HG02571 (cell line): Measurements from ENCODE around the gene B3GAT1.

Experiments used
- ATAC-seq: cut with Tn5 transposase; IDR thresholded peaks from one replicate; pipeline ENCODE4 v1.9.1; 2021; ENCODE audit warnings: mild to moderate bottlenecking, moderate library complexity; ENCODE audit not compliant: unreplicated experiment

Gene B3GAT1

DNA sequence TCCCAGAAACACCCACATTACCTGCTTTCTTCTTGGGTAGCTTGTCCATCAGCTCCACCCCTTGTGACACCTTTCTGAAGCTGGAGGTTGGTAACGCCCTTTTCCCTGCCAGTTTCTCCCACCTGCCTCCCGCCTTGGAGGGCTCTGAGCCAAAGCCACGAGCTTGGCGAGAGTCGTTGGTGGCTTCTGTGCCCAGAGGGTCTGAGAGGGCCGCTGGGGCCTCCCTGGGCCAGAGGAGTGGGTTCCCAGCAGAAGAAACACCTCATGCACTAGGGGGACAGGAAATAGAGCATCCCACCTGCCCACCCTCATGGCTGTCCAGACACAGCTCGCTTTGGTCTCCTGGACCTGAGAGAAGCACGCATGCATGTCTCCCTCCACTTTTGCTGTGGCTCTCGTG is 37.9 kb downstream of the B3GAT1 start:
- ATAC-seq = no peak

DNA sequence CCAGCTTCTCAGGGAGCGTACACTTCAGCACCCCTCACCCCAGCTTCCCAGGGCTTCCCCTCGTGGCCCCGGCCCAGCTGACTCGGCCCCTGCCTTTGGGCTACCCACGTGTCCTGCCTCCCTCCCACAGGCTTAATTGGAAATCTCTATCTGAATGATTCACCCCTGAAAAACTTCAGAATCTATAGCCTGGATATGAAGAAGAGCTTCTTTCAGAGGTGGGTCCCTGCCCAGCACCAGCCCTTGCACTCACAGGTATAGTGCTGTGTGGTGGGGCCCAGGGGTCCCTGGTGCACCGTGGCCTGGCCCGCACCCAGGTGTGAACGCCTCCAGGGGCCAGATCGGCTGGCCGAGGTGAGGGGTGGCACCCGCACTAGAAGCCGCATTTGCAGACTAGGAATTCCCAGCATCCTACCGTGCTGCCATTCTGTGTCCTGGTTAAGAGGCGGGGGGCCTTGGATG is 38.4 kb downstream of the B3GAT1 start:
- ATAC-seq = no peak

DNA sequence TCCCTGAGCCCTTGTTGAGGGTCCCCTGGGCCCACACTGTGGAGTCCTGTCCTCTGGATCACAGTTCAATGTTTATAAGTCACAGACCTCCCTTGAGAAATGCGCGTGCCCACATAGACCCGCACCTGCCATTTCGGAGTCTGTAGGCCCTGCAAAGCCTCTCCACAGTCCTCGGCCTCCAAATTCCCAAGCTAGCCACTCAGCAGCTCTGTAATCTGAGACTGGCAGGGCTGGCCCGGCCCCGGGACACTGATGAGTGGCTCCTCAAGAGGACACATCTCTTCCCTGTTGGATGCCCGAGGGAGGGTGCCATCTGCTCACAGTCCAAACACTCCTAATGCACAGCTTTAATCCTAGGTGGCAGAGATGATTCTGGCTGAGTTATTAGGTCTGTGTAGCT is 39.1 kb downstream of the B3GAT1 start:
- no peak for ATAC-seq

DNA sequence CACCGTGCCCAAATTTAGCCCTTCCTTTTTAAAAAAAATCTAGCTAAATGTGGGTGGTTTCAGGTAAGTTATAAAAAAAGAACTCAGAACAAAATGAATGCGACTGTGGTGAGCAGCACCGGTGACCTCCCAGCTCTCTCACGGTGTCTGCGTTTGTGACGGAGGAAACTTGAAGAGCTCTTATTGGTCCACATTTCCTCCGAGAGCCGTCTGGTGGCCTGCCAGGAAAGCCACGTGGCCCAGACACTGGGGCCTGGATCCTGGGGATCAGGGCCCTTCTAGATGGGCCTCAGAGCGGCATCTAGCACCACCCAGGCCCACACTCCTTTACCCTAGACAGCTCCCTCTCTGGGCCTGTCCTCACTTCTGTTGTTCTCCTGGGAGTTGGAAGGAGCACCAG is 39.5 kb downstream of the B3GAT1 start:
- ATAC-seq = no peak

DNA sequence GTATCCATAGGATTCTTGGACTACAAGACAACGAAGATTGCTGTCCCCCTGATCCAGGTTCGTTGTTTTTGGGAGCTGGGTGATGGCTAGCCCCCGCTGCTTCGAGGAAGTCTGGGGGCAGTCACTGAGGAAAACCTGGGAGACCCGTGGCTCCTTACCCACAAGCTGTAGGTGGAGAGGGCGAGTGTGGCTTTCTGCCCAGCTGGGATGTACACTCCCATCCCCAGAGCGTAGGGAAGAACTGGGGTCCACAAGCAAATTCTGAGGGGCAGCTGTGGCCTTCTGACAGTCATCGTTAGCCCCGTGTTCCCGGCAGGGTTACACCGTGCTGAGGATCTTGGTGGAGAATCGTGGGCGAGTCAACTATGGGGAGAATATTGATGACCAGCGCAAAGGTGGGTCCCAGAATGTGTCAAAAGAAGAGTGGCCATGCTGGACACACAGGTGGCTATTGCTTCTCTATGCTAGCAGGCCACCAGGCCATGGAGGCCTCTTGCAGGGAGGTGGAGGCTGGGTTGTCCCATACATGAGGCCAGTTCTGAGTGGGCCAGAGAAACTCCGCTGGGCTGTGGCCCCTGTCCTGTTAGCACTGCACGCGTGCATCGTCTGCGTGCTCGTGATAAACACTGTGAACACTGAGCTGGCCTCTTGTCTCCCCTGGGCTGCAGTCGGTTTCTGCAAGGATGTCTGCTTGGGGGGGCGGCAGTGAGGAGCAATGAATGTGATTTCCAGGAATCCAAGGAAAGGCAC is 40.4 kb downstream of the B3GAT1 start:
- ATAC-seq = no peak

DNA sequence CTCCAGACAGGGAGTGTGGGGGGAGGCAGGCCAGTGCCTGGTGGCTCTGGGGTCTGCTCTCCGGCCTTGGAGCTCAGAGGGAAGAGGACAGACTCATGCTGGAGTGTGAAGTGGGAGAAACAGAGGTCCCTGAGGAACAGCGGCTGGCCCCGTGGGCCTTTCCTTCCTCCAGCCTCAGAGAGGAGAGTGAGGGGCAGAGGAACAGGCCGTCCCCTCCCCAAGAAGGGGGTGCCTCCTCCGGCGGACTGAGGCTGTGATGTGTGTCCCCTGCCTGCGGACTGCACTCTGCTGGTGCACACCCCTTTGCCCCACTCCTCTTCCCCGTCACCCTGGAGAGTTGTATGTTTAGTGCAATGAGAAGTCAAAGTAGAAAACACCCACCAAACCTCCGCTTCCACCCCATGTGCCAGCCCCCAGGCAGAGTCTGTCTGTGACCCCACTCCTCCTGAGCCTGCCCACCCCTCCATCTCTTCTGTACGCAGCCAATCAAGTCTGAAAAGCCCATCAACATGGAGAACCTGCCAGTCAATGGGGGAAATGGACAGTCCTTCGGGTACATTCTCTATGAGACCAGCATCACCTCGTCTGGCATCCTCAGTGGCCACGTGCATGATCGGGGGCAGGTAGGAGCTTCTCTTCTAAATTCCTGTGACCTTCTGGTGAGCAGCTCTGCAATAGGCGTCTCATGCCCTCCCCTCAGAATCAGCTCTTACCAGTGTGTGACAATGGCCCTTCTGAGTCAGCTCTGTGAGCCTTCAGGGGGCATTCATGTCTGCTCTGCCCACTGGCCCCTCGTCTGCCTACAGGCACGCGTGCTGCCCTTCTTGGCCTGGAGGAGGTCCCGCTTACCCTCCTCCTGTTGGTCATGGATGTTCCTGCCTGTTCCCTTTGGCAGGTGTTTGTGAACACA is 41.3 kb downstream of the B3GAT1 start:
- ATAC-seq = no peak

DNA sequence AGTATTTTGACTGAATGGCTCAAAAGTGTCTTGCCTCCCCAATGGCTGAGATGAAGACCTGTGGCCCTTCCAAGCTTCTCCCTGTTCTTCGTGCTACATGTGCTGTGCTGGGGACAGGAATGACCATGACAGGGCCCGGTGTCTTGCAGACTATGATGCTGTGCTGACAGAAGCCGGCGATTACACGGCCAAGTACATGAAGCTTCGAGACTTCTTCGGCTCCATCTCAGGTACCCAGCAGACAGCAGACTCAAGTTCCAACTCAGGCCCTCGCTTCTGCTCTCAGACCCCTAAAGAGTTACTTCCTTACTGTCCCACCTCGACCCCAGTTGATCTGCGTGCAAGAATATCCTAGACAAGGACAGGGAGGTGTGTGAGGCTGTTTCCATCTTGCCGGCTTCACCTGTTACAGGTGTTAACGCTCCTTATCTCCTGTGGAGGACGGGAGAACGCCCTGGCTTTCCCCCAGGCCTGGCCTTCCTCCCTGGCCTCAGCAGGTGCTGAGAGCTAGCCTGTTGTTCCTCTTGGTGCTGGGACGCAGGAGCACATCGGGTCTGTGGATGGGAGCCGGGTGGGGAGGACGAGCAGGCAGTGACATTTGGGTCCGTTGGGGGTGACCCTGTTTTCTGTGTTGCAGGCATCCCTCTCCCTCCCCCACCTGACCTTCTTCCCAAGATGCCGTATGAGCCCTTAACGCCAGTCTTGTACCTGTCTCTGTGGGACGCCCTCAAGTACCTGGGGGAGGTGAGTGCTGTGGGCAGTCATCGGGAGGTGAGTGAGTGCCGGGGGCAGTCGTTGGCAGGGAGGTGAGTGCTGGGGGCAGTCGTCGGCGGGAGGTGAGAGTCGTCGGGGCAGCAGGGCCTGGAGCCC is 42.2 kb downstream of the B3GAT1 start:
- no peak for ATAC-seq

DNA sequence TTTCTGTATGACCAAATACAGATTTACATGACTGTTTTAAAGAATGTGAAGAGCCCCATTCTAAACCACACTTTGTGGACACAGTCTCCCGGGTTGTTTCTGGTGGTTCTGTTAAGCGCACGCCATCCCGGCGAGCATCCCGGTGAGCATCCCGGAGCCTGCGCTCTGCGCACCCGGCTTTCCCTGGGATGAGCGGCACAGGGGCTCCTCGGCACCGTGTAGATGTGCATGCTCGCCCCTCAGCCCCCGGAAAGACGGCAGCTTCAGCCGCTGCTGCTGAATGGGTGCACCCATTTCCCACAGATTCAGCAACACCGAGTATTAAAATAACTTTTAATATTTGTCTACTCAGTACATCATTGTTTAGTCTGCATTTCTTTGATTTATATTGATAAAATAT is 44.3 kb downstream of the B3GAT1 start:
- ATAC-seq = no peak

DNA sequence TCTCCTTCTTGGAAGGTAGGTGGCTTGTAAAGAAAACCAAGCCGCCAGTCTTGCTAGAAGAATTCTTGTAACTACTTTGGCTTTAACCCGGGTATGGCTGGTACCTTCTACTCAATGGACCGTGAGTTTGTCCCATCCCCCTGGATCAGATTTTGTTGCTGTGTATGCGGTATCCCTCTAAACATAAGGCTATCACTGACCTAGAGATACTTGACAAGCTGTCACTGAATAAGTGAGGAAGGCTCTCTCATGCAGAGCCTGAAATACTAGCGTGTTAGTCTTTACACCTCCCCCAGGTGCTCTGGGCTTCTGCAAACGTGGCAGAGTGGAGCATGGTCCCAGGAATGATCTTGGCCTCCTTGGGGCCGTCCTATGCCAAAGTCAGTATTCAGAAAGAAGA is 45.8 kb downstream of the B3GAT1 start:
- ATAC-seq = no peak

DNA sequence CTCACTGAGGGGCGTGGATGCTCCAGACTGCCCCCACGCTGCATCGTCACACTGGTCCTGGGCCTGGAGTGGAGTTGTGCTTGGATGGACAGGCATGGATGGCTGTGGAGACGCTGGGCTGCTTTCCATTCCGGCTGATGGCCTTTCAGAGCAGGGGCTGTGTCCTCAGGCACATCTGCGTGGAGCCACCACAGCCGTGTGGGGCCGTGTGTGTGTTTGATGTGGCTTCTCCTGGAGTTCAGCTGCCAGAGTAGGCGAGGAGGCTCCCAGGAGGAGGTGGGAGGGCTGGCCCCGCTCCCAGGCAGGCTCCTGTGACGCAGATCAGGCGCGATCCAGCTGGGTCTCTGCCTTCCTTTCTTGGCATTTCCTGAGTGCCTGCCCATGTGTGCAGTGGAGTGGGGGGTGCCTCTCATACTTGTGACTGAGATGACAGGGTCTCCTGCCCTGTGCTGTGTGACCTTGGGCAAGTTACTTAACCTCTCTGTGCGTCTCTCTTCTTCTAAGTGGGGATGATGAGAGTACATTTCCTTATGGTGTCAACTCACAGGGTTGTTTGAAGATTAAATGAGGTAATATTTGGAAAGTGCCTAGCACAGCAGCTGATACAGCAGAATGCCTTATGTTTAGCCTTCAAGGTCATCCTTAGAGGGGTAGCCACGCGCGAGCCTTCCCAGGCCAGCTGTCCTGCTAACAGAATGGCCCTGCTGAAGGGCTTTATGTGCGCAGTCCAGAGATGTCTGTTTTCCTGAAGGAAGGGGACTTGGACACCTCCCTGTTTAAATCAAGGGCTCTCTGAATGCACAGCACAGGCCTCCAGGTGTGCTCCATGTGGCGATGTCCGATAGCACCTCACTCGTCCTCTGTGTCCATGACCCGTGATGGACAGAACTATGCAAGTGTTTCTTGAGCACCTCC is 46.8 kb downstream of the B3GAT1 start:
- no peak for ATAC-seq

DNA sequence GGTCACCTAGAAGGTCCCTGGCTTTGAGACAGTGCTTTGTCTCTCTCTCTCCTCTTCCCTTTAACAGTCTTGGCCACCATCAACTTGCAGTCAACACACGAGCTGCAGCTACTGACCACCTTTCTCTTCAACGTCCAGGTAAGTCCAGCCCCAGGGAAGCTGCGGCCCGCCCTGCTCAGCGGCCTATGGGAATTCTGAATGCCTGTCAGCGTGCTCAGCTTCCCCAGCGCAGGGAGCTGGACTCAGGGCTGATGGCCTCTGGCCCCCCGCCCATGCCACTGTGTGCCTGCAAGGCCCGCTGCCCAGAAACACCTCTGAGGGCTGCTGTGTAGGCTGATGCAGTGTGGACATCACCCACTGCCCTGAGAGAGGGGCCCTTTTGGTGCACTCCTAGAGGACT is 47.8 kb downstream of the B3GAT1 start:
- ATAC-seq = no peak

DNA sequence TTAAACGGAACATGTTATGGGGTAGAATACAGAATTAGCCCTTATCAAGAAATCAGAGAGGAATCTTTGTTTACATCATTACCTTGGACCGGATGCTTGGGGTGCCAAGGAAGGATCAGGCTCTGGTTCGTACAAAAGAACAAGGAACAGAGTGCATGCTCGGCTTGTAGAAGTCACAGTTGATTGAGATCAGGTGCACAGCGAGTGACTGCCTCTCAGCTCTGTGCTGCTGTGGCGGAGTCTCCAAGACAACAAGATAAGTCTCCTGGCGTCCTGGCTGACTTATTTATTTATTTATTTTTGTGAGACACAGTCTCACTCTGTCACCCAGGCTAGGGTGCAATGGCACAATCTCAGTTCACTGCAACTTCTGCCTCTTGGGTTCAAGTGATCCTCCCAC is 48.5 kb downstream of the B3GAT1 start:
- ATAC-seq = no peak

DNA sequence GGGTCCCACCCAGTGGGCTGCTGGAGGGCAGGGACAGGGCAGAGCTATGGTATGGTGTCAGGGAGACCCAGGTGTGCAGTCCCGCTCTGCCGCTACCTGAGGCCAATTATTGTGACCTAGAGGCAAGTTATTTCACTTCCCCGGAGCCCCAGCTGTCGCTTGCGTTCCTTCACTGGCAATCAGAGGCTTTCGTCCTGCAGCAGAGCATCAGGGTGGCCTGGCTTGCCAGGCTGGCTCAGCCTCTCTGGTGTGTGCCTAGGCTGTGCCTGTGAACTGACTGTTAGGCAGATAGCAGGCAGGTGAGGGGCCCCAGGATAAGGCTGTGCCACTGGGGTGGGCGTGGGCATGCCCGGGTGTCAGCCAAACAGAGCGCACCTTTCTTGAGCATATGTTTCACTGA is 48.9 kb downstream of the B3GAT1 start:
- no peak for ATAC-seq

DNA sequence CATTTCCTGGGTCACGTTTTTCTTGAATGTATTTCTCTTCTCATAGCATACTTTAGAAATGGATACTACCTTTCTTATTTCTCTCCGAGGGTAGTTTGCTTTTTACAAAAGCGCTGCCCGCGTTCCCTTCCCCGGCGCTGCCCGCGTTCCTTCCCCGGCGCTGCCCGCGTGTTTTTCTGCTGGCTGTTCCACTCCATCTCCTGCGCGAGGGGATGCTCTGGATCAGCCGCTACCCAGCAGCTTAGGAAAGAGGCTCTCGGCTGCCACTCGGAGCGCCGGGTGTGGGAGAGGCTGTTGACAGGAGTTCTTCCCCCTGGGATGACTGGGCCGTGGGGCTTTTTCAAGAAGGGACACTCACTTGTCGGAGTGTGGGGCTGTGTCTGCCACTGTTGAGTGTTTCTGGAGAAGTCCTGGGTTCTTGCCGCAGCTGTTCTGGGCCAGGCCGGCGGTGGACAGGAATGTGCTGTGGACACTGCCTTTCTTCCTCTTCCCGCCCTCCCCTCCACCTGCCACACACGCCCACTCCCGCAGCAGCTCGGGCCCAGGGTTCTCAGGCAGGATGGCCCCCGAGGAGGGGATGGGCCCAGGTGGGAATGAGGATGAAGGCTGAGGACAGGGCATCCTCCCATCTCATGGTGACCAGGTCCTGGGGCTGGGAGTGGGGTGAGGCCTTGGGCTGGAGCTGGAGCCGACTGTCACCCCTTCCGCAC is 49.7 kb downstream of the B3GAT1 start:
- no peak for ATAC-seq

DNA sequence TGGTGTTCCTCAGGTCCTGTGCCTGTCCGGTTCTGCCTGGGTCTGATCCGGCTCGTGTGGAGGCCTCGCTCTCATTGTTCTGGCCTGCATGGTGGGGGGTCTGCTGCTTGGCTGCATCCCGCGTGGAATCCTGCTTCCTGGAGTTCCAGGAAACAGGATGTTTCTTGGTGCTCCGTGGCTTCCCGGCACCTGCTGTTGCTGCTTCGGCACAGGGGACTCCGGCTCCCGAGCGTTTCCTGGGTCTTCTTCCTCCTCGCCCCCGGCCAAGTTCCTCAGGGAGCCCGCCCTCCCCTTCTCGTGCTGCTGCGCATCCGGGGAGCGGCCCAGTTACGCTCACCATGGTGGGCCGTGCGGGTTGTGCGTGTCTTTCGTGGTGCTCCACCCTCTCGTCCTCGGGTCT is 50.4 kb downstream of the B3GAT1 start:
- no peak for ATAC-seq

DNA sequence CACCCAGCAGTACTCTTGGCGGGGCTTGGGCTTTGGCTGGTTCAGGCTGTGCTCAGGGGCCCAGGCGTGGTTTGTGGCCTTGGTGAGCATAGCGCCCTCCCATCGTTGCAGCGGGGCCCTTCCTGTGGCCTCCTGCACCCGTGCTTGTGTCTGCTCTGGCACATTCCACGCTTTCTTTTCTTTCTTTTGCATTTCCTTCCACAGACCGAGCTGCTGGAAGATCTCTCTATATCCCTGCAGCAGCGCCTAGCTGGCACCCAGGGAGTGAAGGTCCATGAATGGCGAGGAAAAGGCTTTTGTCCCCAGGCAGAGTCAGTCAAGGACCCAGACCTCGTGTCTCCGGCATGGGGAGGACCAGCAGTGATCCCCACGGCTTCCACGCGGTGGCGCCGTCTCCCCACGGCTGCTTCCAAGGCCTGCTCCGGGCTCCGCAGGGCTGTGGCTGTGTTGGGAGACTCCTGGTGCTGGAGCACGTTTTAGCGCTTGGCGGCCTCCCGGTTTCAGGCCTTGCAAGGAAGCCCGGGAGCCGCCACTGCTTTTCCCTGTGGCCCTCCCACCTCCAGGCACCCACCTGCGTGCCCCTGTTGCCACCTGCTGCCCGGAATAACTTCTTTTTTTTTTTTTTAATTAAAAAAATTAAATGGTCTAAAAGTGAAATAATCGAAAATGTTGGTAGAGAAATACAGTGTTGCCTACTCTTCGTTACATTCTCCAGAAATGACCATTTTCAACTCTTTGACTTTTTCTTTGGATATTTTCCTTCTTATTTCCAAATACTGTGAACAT is 51.8 kb downstream of the B3GAT1 start:
- peak; percentile 86 for ATAC-seq

DNA sequence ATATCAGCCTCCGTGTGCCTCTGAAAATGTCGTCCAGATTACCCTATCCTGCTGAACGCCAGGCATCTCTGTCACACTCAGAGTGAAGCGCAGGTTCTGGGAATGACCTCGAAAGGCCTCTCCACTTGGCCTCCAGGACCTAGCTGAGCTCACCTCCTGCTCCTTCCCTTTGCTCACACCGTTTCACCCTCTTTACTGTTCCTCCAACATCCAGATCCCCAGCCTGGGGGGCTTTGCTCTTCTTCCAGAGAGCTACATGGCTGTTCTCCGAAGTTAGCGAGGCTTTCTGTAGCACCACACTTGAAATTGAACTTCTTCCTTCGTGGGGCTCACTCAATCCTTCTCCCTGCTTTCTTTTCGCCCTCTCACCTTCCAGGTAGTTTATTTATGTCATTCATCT is 52.4 kb downstream of the B3GAT1 start:
- ATAC-seq = no peak

DNA sequence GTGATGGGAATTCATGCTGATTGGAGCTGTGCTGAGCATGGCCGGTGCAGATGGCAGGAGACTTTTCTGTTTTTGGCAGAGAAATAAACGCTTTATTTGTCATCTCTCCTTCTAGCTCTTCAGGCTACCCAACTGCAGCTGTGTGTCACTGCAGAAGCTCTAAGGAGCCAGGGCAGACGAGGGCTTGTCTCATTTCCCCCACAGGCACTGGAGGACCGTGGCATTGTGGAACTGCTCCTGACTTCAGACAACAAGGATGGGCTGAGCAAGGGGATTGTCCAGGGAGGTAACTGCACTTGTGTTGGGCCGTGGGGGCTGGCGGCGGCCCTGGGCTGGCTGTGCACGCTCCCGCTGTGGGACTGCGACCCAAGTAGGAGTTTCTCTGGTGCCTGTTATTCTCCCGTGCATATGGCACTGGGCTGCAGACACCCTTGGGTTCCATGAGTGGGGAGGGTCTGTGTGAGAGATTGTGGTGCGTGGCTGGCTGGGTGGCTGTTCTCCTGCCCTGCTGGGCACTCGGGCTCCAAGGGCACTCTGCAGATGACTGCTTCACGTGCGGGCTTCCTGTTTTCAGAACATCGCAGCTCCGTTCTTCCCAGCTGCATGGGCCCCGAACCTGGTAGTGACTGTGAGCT is 53.1 kb downstream of the B3GAT1 start:
- no peak for ATAC-seq
